Ectodermal cell (in vitro differentiated cells): ENCODE measurements around the gene CDH22.

Experiments
- H3K27ac ChIP-seq: 2 replicates; pipeline ENCODE4 v1.7.0; 2013; ENCODE audit warnings: mild to moderate bottlenecking, low read depth, low read length; ENCODE audit not compliant: insufficient read depth, poor library complexity, severe bottlenecking
- H3K27me3 ChIP-seq: 2 replicates; pipeline ENCODE4 v1.7.0; 2013; ENCODE audit warnings: mild to moderate bottlenecking, low read length; ENCODE audit not compliant: insufficient read depth, control insufficient read depth, poor library complexity, severe bottlenecking
- H3K36me3 ChIP-seq: one replicate; pipeline ENCODE4 v1.7.0; 2013; ENCODE audit warnings: low read length; ENCODE audit not compliant: control insufficient read depth, insufficient read depth
- H3K4me1 ChIP-seq: one replicate; pipeline ENCODE4 v1.7.0; 2013; ENCODE audit warnings: low read length; ENCODE audit not compliant: control insufficient read depth, insufficient read depth
- H3K4me3 ChIP-seq: 2 replicates; pipeline ENCODE4 v1.7.0; 2013; ENCODE audit warnings: low read depth, low read length, control low read depth; ENCODE audit not compliant: insufficient read depth
- H3K9me3 ChIP-seq: 2 replicates; pipeline ENCODE4 v1.7.0; 2013; ENCODE audit warnings: mild to moderate bottlenecking, low read length, moderate library complexity; ENCODE audit not compliant: control insufficient read depth
- whole genome bisulfite sequencing, 2 experiments: methylation state at CpG; one replicate each; pipeline ENCODE4 v1.1.7; 2013; ENCODE audit warnings: missing lambda C conversion rate in 2 of 2; 5-methylcytosine and 5-hydroxymethylcytosine counted together

Gene CDH22

GRCh38 chr20:46219190-46219589 is 89.1 kb downstream of the CDH22 start:
- no peak overlapping the region for H3K27ac ChIP-seq
- H3K4me3 ChIP-seq, result no peak overlapping the region
- WGBS, 2 experiments, result 89 to 99% methylated on average over 4 of the region's 4 CpGs
- H3K4me1 ChIP-seq, result peaks cover 50% of the 10 kb centered on the region
- H3K36me3 ChIP-seq, result no peaks in the 10 kb centered on the region
- H3K9me3 ChIP-seq, result no peaks in the 10 kb centered on the region
- no peaks in the 10 kb centered on the region for H3K27me3 ChIP-seq

- WGBS, 2 experiments, result 84 to 85% methylated on average over 9 of the region's 9 CpGs
- no peaks in the 10 kb centered on the region for H3K36me3 ChIP-seq
- H3K27ac ChIP-seq, result no peak overlapping the region
- no peaks in the 10 kb centered on the region for H3K27me3 ChIP-seq
- H3K4me3 ChIP-seq, result no peak overlapping the region
- H3K4me1 ChIP-seq, result peaks cover 50% of the 10 kb centered on the region
- no peaks in the 10 kb centered on the region for H3K9me3 ChIP-seq
Observed at GRCh38 chr20:46218656-46219055, 89.6 kb downstream of the CDH22 start.

- peaks cover 42% of the 10 kb centered on the region for H3K4me1 ChIP-seq
- H3K27ac ChIP-seq, result no peak overlapping the region
Observed at GRCh38 chr20:46217583-46217982, 90.7 kb downstream of the CDH22 start.

GRCh38 chr20:46216770-46217464 is 91.4 kb downstream of the CDH22 start:
- 93 to 94% methylated on average over 22 of the region's 22 CpGs for WGBS, 2 experiments
- H3K4me3 ChIP-seq, result no peak overlapping the region
- no peaks in the 10 kb centered on the region for H3K27me3 ChIP-seq
- H3K9me3 ChIP-seq, result no peaks in the 10 kb centered on the region
- no peak overlapping the region for H3K27ac ChIP-seq
- peaks cover 35% of the 10 kb centered on the region for H3K4me1 ChIP-seq
- H3K36me3 ChIP-seq, result no peaks in the 10 kb centered on the region

More at GRCh38 chr20:46217583-46217982, 90.7 kb downstream of the CDH22 start:
- no peaks in the 10 kb centered on the region for H3K36me3 ChIP-seq
- H3K9me3 ChIP-seq, result no peaks in the 10 kb centered on the region
- no peaks in the 10 kb centered on the region for H3K27me3 ChIP-seq
- H3K4me3 ChIP-seq, result no peak overlapping the region

- H3K9me3 ChIP-seq, result no peaks in the 10 kb centered on the region
- no peaks in the 10 kb centered on the region for H3K27me3 ChIP-seq
- 23 to 26% methylated on average over 17 of the region's 17 CpGs for WGBS, 2 experiments
- no peaks in the 10 kb centered on the region for H3K36me3 ChIP-seq
- peaks cover 28% of the 10 kb centered on the region for H3K4me1 ChIP-seq
- peak overlapping the region; percentile 71 for H3K27ac ChIP-seq
- no peak overlapping the region for H3K4me3 ChIP-seq
Observed at GRCh38 chr20:46215913-46216707, 92.2 kb downstream of the CDH22 start.

GRCh38 chr20:46214824-46215488 is 93.3 kb downstream of the CDH22 start:
- no peaks in the 10 kb centered on the region for H3K9me3 ChIP-seq
- peaks cover 21% of the 10 kb centered on the region for H3K4me1 ChIP-seq
- no peak overlapping the region for H3K27ac ChIP-seq
- no peaks in the 10 kb centered on the region for H3K36me3 ChIP-seq
- no peaks in the 10 kb centered on the region for H3K27me3 ChIP-seq
- no peak overlapping the region for H3K4me3 ChIP-seq
- WGBS, 2 experiments, result 94% methylated on average over 3 to 4 of the region's 4 CpGs

- 86 to 90% methylated on average over 8 of the region's 8 CpGs for WGBS, 2 experiments
- Histone ChIP-seq H3K4me3 (no peak overlapping the region), H3K27ac (no peak overlapping the region), H3K4me1 (peaks cover 23% of the 10 kb centered on the region), H3K9me3 (no peaks in the 10 kb centered on the region), H3K36me3 (no peaks in the 10 kb centered on the region), H3K27me3 (no peaks in the 10 kb centered on the region)
Observed at GRCh38 chr20:46213946-46214823, 94.1 kb downstream of the CDH22 start.

- 86 to 87% methylated on average over 11 of the region's 11 CpGs for WGBS, 2 experiments
- H3K27me3 ChIP-seq, result no peaks in the 10 kb centered on the region
- no peak overlapping the region for H3K27ac ChIP-seq
- H3K4me3 ChIP-seq, result no peak overlapping the region
- no peaks in the 10 kb centered on the region for H3K36me3 ChIP-seq
- H3K4me1 ChIP-seq, result peaks cover 25% of the 10 kb centered on the region
- no peaks in the 10 kb centered on the region for H3K9me3 ChIP-seq
Observed at GRCh38 chr20:46212876-46213275, 95.4 kb downstream of the CDH22 start.

GRCh38 chr20:46212252-46212651 is 96.0 kb downstream of the CDH22 start:
- 84 to 91% methylated on average over 3 of the region's 3 CpGs for WGBS, 2 experiments
- no peak overlapping the region for H3K4me3 ChIP-seq

More at GRCh38 chr20:46212252-46212651, 96.0 kb downstream of the CDH22 start:
- H3K9me3 ChIP-seq, result no peaks in the 10 kb centered on the region
- H3K27me3 ChIP-seq, result no peaks in the 10 kb centered on the region
- no peak overlapping the region for H3K27ac ChIP-seq
- H3K4me1 ChIP-seq, result peaks cover 25% of the 10 kb centered on the region
- no peaks in the 10 kb centered on the region for H3K36me3 ChIP-seq
